GM18909 (cell line): ENCODE data around the gene ZNF688.

Experiments
- ATAC-seq: cut with Tn5 transposase; IDR thresholded peaks from one replicate; pipeline ENCODE4 v1.9.1; 2021; ENCODE audit warnings: mild to moderate bottlenecking; ENCODE audit not compliant: unreplicated experiment, poor library complexity

The ZNF688 gene

DNA sequence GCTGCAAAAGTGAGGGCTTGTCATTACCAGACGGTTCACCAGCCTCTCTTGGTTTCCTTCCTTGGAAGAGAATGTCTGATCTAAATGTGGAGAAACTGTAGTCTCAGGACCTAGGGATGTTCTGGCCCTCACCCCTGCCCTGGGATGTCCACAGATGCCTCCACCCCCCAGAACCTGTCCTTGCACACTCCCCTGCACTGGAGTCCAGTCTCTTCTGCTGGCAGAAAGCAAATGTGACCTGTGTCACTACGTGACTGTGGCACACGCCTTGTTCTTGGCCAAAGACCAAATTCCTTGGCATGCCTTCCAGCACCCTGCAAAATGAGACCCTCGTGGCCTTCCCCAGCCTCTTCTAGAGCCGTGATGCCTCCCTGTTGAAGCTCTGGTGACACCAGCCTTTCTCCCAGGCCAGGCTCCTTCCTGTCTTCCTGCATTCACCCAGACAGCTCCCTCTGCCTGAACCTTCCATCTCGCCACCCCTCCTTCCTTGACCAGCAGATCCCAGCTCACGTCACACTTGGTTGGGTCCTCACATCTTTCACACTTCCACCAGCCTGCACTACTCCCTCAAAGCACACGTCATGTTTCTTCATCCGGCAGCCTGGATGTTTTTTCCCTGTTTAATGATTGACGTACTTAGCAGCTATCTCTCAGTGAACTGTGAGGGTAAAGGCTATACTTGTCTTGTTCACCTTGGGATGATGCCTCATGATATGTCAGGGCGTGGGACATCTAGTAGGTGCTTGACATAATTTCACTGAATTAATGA is 49.5 kb downstream of the ZNF688 start:
- ATAC-seq, result no peak

DNA sequence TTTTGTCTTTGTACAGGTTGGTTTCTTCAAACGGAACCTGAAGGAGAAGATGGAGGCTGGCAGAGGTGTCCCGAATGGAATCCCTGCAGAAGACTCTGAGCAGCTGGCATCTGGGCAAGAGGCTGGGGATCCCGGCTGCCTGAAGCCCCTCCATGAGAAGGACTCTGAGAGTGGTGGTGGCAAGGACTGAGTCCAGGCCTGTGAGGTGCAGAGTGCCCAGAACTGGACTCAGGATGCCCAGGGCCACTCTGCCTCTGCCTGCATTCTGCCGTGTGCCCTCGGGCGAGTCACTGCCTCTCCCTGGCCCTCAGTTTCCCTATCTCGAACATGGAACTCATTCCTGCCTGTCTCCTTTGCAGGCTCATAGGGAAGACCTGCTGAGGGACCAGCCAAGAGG is 50.0 kb downstream of the ZNF688 start:
- ATAC-seq, result no peak
